HAP-1 (cell line): Measurements from ENCODE around the gene PHEX.

Experiments used
- DNase-seq, 2 experiments: peaks; one replicate each; pipeline ENCODE4 v3.0.0-alpha.2; 2016 to 2020; ENCODE audit warnings: low spot score in 2 of 2
- H3K27me3 ChIP-seq: fragments of 250-450 bp; sonication (Bioruptor Pico); 2 replicates; pipeline ENCODE4 v1.5.1; 2020; ENCODE audit warnings: low read depth, mild to moderate bottlenecking, moderate library complexity
- H3K36me3 ChIP-seq: fragments of 250-450 bp; sonication (Bioruptor Pico); replicated peaks from 2 replicates; pipeline ENCODE4 v1.5.1; 2020; ENCODE audit warnings: mild to moderate bottlenecking
- H3K4me1 ChIP-seq: fragments of 250-450 bp; sonication (Bioruptor Pico); 2 replicates; pipeline ENCODE4 v1.5.1; 2020; ENCODE audit warnings: mild to moderate bottlenecking
- H3K4me3 ChIP-seq: fragments of 250-450 bp; sonication (Bioruptor Pico); 2 replicates; pipeline ENCODE4 v1.5.1; 2020; ENCODE audit warnings: mild to moderate bottlenecking, moderate library complexity
- H3K9me3 ChIP-seq: fragments of 250-450 bp; sonication (Bioruptor Pico); 2 replicates; pipeline ENCODE4 v1.5.1; 2020; ENCODE audit warnings: mild to moderate bottlenecking, moderate library complexity
- in situ Hi-C: fragments of 300-500 bp; cut with MboI; formaldehyde crosslinking; loops from 3 replicates; pipeline ENCODE4 v1.14.3; 2020; ENCODE audit warnings: low sequenced_read_pairs, inconsistent platforms, mixed read lengths

PHEX gene

GRCh38 chrX:22024577-22024976, 7.5 kb upstream of the PHEX start:
- Histone ChIP-seq H3K4me1 (no peaks in the 10 kb centered on the region), H3K36me3 (no peaks in the 10 kb centered on the region), H3K4me3 (no peak overlapping the region), H3K9me3 (no peaks in the 10 kb centered on the region), H3K27me3 (no peaks in the 10 kb centered on the region)
- no peak for DNase-seq
- in situ Hi-C loops = no loop called here

- no peak overlapping the region for H3K4me3 ChIP-seq
- in situ Hi-C loops = no loop called here
- H3K27me3 ChIP-seq = no peaks in the 10 kb centered on the region
- no peaks in the 10 kb centered on the region for H3K9me3 ChIP-seq
- DNase-seq = no peak
- no peaks in the 10 kb centered on the region for H3K4me1 ChIP-seq
- no peaks in the 10 kb centered on the region for H3K36me3 ChIP-seq
These were observed 6.4 kb upstream of the PHEX start for GRCh38 chrX:22025751-22026150.

GRCh38 chrX:22026731-22027130, 5.4 kb upstream of the PHEX start:
- DNase-seq = no peak
- in situ Hi-C loops = no loop called here
- H3K36me3 ChIP-seq = no peaks in the 10 kb centered on the region
- H3K27me3 ChIP-seq = no peaks in the 10 kb centered on the region
- no peaks in the 10 kb centered on the region for H3K9me3 ChIP-seq
- no peak overlapping the region for H3K4me3 ChIP-seq
- H3K4me1 ChIP-seq = no peaks in the 10 kb centered on the region

- in situ Hi-C loops = no loop called here
- Histone ChIP-seq H3K9me3 (no peaks in the 10 kb centered on the region), H3K4me3 (no peak overlapping the region), H3K36me3 (no peaks in the 10 kb centered on the region), H3K4me1 (no peaks in the 10 kb centered on the region), H3K27me3 (no peaks in the 10 kb centered on the region; the same call in 1 of the 2 replicates)
- no peak for DNase-seq
These were observed 381 bp downstream of the PHEX start for GRCh38 chrX:22032506-22032905.

GRCh38 chrX:22033818-22034217, 1.7 kb downstream of the PHEX start:
- Histone ChIP-seq H3K27me3 (no peaks in the 10 kb centered on the region; the same call in 1 of the 2 replicates), H3K4me3 (no peak overlapping the region), H3K4me1 (no peaks in the 10 kb centered on the region), H3K36me3 (no peaks in the 10 kb centered on the region), H3K9me3 (no peaks in the 10 kb centered on the region)
- DNase-seq = no peak
- in situ Hi-C loops = no loop called here

- Histone ChIP-seq H3K36me3 (no peaks in the 10 kb centered on the region), H3K27me3 (no peaks in the 10 kb centered on the region; the same call in 1 of the 2 replicates), H3K9me3 (no peaks in the 10 kb centered on the region), H3K4me1 (no peaks in the 10 kb centered on the region), H3K4me3 (no peak overlapping the region)
- DNase-seq = no peak
- in situ Hi-C loops = no loop called here
These were observed 3.1 kb downstream of the PHEX start for GRCh38 chrX:22035236-22035635.

- no peaks in the 10 kb centered on the region for H3K36me3 ChIP-seq
- H3K4me1 ChIP-seq = no peaks in the 10 kb centered on the region
- no peaks in the 10 kb centered on the region; the same call in 1 of the 2 replicates for H3K27me3 ChIP-seq
- in situ Hi-C loops = no loop called here
- H3K4me3 ChIP-seq = no peak overlapping the region
- no peak for DNase-seq
- H3K9me3 ChIP-seq = no peaks in the 10 kb centered on the region
These were observed 5.1 kb downstream of the PHEX start for GRCh38 chrX:22037225-22037624.

- Histone ChIP-seq H3K4me1 (no peaks in the 10 kb centered on the region), H3K4me3 (no peak overlapping the region), H3K9me3 (no peaks in the 10 kb centered on the region), H3K27me3 (no peaks in the 10 kb centered on the region; the same call in 1 of the 2 replicates), H3K36me3 (no peaks in the 10 kb centered on the region)
- in situ Hi-C loops = no loop called here
- no peak for DNase-seq
These were observed 5.9 kb downstream of the PHEX start for GRCh38 chrX:22037911-22038537.

GRCh38 chrX:22039541-22039940, 7.4 kb downstream of the PHEX start:
- no peaks in the 10 kb centered on the region for H3K4me1 ChIP-seq
- H3K9me3 ChIP-seq = no peaks in the 10 kb centered on the region
- in situ Hi-C loops = no loop called here
- DNase-seq = no peak
- no peaks in the 10 kb centered on the region for H3K36me3 ChIP-seq
- no peaks in the 10 kb centered on the region for H3K27me3 ChIP-seq
- no peak overlapping the region for H3K4me3 ChIP-seq

- Histone ChIP-seq H3K36me3 (no peaks in the 10 kb centered on the region), H3K27me3 (no peaks in the 10 kb centered on the region), H3K4me3 (no peak overlapping the region), H3K9me3 (no peaks in the 10 kb centered on the region), H3K4me1 (no peaks in the 10 kb centered on the region)
- DNase-seq = no peak
- in situ Hi-C loops = no loop called here
These were observed 8.1 kb downstream of the PHEX start for GRCh38 chrX:22040184-22040583.

GRCh38 chrX:22041907-22042530, 9.9 kb downstream of the PHEX start:
- in situ Hi-C loops = no loop called here
- no peak for DNase-seq

GRCh38 chrX:22043872-22044271, 11.7 kb downstream of the PHEX start:
- Histone ChIP-seq H3K9me3 (no peaks in the 10 kb centered on the region), H3K4me3 (no peak overlapping the region), H3K4me1 (no peaks in the 10 kb centered on the region), H3K27me3 (no peaks in the 10 kb centered on the region), H3K36me3 (no peaks in the 10 kb centered on the region)
- no peak for DNase-seq
- in situ Hi-C loops = no loop called here

More at GRCh38 chrX:22041907-22042530, 9.9 kb downstream of the PHEX start:
- no peak overlapping the region for H3K4me3 ChIP-seq
- no peaks in the 10 kb centered on the region for H3K27me3 ChIP-seq
- no peaks in the 10 kb centered on the region for H3K36me3 ChIP-seq
- H3K4me1 ChIP-seq = no peaks in the 10 kb centered on the region
- no peaks in the 10 kb centered on the region for H3K9me3 ChIP-seq

- H3K36me3 ChIP-seq = no peaks in the 10 kb centered on the region
- H3K9me3 ChIP-seq = no peaks in the 10 kb centered on the region
- H3K27me3 ChIP-seq = no peaks in the 10 kb centered on the region
- no peaks in the 10 kb centered on the region for H3K4me1 ChIP-seq
- in situ Hi-C loops = no loop called here
- H3K4me3 ChIP-seq = no peak overlapping the region
- no peak for DNase-seq
These were observed 15.3 kb downstream of the PHEX start for GRCh38 chrX:22047468-22047867.

GRCh38 chrX:22053481-22053880, 21.4 kb downstream of the PHEX start:
- Histone ChIP-seq H3K4me3 (no peak overlapping the region), H3K27me3 (no peaks in the 10 kb centered on the region), H3K4me1 (no peaks in the 10 kb centered on the region), H3K9me3 (no peaks in the 10 kb centered on the region), H3K36me3 (no peaks in the 10 kb centered on the region)
- in situ Hi-C loops = no loop called here
- no peak for DNase-seq

GRCh38 chrX:22056235-22056634, 24.1 kb downstream of the PHEX start:
- no peaks in the 10 kb centered on the region for H3K27me3 ChIP-seq
- H3K36me3 ChIP-seq = no peaks in the 10 kb centered on the region
- no peaks in the 10 kb centered on the region for H3K9me3 ChIP-seq
- in situ Hi-C loops = no loop called here
- DNase-seq = no peak
- no peak overlapping the region for H3K4me3 ChIP-seq
- no peaks in the 10 kb centered on the region for H3K4me1 ChIP-seq
